OCI-LY1 (cell line): ENCODE data around the gene IRAG1.

Experiments
- H2AFZ ChIP-seq: fragments of 200-600 bp; sonication (generic), shearing (Covaris generic); 2 replicates; pipeline ENCODE4 v1.6.0; 2014; ENCODE audit warnings: antibody characterized with exemption, mild to moderate bottlenecking, low read length
- H3F3A ChIP-seq: fragments of 200-600 bp; sonication (generic), shearing (Covaris generic); 2 replicates; pipeline ENCODE4 v1.6.0; 2014; ENCODE audit warnings: mild to moderate bottlenecking, antibody characterized with exemption, low read length, moderate library complexity; ENCODE audit not compliant: insufficient read depth
- H3K27ac ChIP-seq: fragments of 200-600 bp; sonication (generic); 2 replicates; pipeline ENCODE4 v1.5.1; 2014; ENCODE audit warnings: low read length, mixed run types, mild to moderate bottlenecking, low read depth; ENCODE audit not compliant: poor library complexity, severe bottlenecking
- H3K27me3 ChIP-seq: fragments of 200-600 bp; sonication (generic); 2 replicates; pipeline ENCODE4 v1.6.0; 2014; ENCODE audit warnings: antibody characterized with exemption, mild to moderate bottlenecking, low read length, moderate library complexity; ENCODE audit not compliant: insufficient read depth
- H3K36me3 ChIP-seq: fragments of 200-600 bp; sonication (generic); 2 replicates; pipeline ENCODE4 v1.6.1; 2014; ENCODE audit warnings: mild to moderate bottlenecking, antibody characterized with exemption, low read length, moderate library complexity, mixed read lengths; ENCODE audit not compliant: insufficient read depth
- H3K4me1 ChIP-seq: fragments of 200-600 bp; sonication (generic); 2 replicates; pipeline ENCODE4 v1.5.1; 2014; ENCODE audit warnings: mild to moderate bottlenecking, low read length, moderate library complexity; ENCODE audit not compliant: insufficient read depth, severe bottlenecking
- H3K4me2 ChIP-seq: fragments of 200-600 bp; sonication (generic), shearing (Covaris generic); 2 replicates; pipeline ENCODE4 v1.6.1; 2014; ENCODE audit warnings: low read length
- H3K4me3 ChIP-seq: fragments of 200-600 bp; sonication (generic); 2 replicates; pipeline ENCODE4 v1.5.1; 2014; ENCODE audit warnings: low read length, low read depth, mild to moderate bottlenecking, mixed read lengths; ENCODE audit not compliant: poor library complexity, severe bottlenecking
- H3K79me2 ChIP-seq: fragments of 200-600 bp; shearing (Covaris generic); 2 replicates; pipeline ENCODE4 v1.6.1; 2016; ENCODE audit warnings: mixed run types, low read length, mixed read lengths; ENCODE audit not compliant: insufficient read depth
- H3K9ac ChIP-seq: fragments of 200-600 bp; sonication (generic), shearing (Covaris generic); 2 replicates; pipeline ENCODE4 v1.6.1; 2014; ENCODE audit warnings: mild to moderate bottlenecking, low read length, mixed read lengths
- H3K9me2 ChIP-seq: fragments of 200-600 bp; sonication (generic), shearing (Covaris generic); 2 replicates; pipeline ENCODE4 v1.6.1; 2014; ENCODE audit warnings: low read depth, mild to moderate bottlenecking, low read length, mixed read lengths
- H3K9me3 ChIP-seq: fragments of 200-600 bp; shearing (Covaris generic); 2 replicates; pipeline ENCODE4 v1.6.1; 2014; ENCODE audit warnings: low read length, mixed read lengths
- H4K20me1 ChIP-seq: fragments of 200-600 bp; sonication (generic), shearing (Covaris generic); 2 replicates; pipeline ENCODE4 v1.6.0; 2016; ENCODE audit warnings: mild to moderate bottlenecking, low read length; ENCODE audit not compliant: insufficient read depth
- CTCF ChIP-seq: fragments of 200-600 bp; sonication (generic), shearing (Covaris generic); IDR thresholded peaks from 2 replicates; pipeline ENCODE4 v1.5.1; 2017; ENCODE audit warnings: mild to moderate bottlenecking, antibody characterized with exemption, low read length, moderate library complexity, mixed read lengths
- EZH2 ChIP-seq: fragments of 200-600 bp; sonication (generic), shearing (Covaris generic); IDR thresholded peaks from 2 replicates; pipeline ENCODE4 v1.8.0; 2017; ENCODE audit warnings: borderline replicate concordance, mixed run types, mild to moderate bottlenecking, antibody characterized with exemption, low read length, moderate library complexity, mixed read lengths

IRAG1 gene

GRCh38 chr11:10694486-10695239 lies 1.1 kb upstream of the IRAG1 start:
- Histone ChIP-seq H3K4me1 (no peaks in the 10 kb centered on the region), H2AFZ (no peak overlapping the region), H3K9ac (no peak overlapping the region), H3K4me2 (no peak overlapping the region), H3K27ac (no peak overlapping the region), H3K36me3 (no peaks in the 10 kb centered on the region), H3K9me3 (0 out of 2 replicates have a peak, but pooled peaks cover 2% of the 10 kb centered on the region), H4K20me1 (no peaks in the 10 kb centered on the region), H3K9me2 (no peaks in the 10 kb centered on the region), H3K4me3 (no peak overlapping the region), H3K27me3 (no peaks in the 10 kb centered on the region), H3K79me2 (no peaks in the 10 kb centered on the region), H3F3A (no peaks in the 10 kb centered on the region)
- TF ChIP-seq CTCF, result no peak
- TF ChIP-seq EZH2, result no peak

DNA sequence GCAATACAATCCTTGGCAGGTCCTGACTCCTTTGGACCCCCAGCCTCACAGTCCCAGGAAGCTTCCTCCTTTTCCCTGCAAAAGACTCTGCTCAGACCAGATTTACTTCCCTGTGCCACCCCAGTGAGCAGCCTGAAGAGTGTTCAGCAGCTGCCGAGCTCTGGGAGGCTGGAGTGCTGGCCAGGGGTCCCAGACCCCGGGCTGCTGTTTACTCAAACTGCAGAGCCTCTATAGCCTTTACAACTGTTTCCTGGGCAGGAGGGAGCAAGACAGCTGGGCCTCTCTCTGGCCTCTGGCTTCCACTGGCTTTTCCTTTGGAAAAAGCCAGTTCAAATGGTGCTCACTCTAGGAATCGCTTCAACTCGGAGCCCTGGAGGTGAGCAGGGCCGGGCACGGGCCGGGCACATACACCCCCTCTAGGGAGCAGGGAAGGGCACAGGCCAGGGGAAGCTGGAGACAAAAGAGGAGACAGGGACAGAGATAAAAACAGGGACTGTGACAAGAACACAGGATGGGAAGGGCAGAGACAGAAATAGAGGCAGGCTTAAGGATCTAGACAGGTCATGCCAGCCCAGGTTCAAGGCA lies 932 bp downstream of the IRAG1 start:
- Histone ChIP-seq H3K4me1 (no peaks in the 10 kb centered on the region), H3K4me2 (no peak overlapping the region), H4K20me1 (no peaks in the 10 kb centered on the region), H3K9ac (no peak overlapping the region), H3K27ac (no peak overlapping the region), H2AFZ (no peak overlapping the region), H3K79me2 (no peaks in the 10 kb centered on the region), H3K27me3 (no peaks in the 10 kb centered on the region), H3K36me3 (no peaks in the 10 kb centered on the region), H3F3A (no peaks in the 10 kb centered on the region), H3K9me2 (no peaks in the 10 kb centered on the region), H3K4me3 (no peak overlapping the region), H3K9me3 (no peaks in the 10 kb centered on the region)
- no peak for TF ChIP-seq CTCF
- TF ChIP-seq EZH2, result no peak

GRCh38 chr11:10688401-10688800 lies 5.2 kb downstream of the IRAG1 start:
- TF ChIP-seq CTCF (no peak), EZH2 (no peak)

More at GRCh38 chr11:10688401-10688800, 5.2 kb downstream of the IRAG1 start:
- H3K27me3 ChIP-seq, result no peaks in the 10 kb centered on the region
- H3K36me3 ChIP-seq, result no peaks in the 10 kb centered on the region
- no peaks in the 10 kb centered on the region for H3K79me2 ChIP-seq
- H4K20me1 ChIP-seq, result no peaks in the 10 kb centered on the region
- no peak overlapping the region for H2AFZ ChIP-seq
- no peak overlapping the region for H3K9ac ChIP-seq
- H3K4me3 ChIP-seq, result no peak overlapping the region
- H3K9me2 ChIP-seq, result no peaks in the 10 kb centered on the region
- no peaks in the 10 kb centered on the region for H3F3A ChIP-seq
- no peak overlapping the region for H3K27ac ChIP-seq
- H3K4me1 ChIP-seq, result no peaks in the 10 kb centered on the region
- H3K4me2 ChIP-seq, result no peak overlapping the region
- H3K9me3 ChIP-seq, result no peaks in the 10 kb centered on the region
